Neural cell (in vitro differentiated cells): ENCODE results near the gene FCN2. TPM values are rescaled to one million over a fixed set of nuclear protein-coding genes. Genes with fewer than 3 reads are reported as not detected.

Experiments used
- H2AFZ ChIP-seq: fragments of 200-600, 300-800 bp; sonication (generic), shearing (Covaris generic); 2 replicates; pipeline ENCODE4 v1.6.0; 2014; ENCODE audit warnings: low read depth, mild to moderate bottlenecking, antibody characterized with exemption, low read length, moderate library complexity
- H3F3A ChIP-seq: fragments of 200-600 bp; shearing (Covaris generic); 2 replicates; pipeline ENCODE4 v1.6.1; 2016; ENCODE audit warnings: mild to moderate bottlenecking, moderate library complexity, mixed read lengths, antibody characterized with exemption, low read length; ENCODE audit not compliant: insufficient read depth, poor library complexity, severe bottlenecking
- H3K27ac ChIP-seq: fragments of 200-600, 300-800 bp; sonication (generic), shearing (Covaris generic); 2 replicates; pipeline ENCODE4 v1.5.1; 2014; ENCODE audit warnings: mild to moderate bottlenecking, low read length, moderate library complexity
- H3K27me3 ChIP-seq: fragments of 300-800, 200-600 bp; sonication (generic), shearing (Covaris generic); 2 replicates; pipeline ENCODE4 v1.6.0; 2014; ENCODE audit warnings: mild to moderate bottlenecking, low read depth, low read length, moderate library complexity; ENCODE audit not compliant: insufficient read depth
- H3K36me3 ChIP-seq: fragments of 300-800, 200-600 bp; sonication (generic), shearing (Covaris generic); 2 replicates; pipeline ENCODE4 v1.5.1; 2014; ENCODE audit warnings: mild to moderate bottlenecking, antibody characterized with exemption, low read length, moderate library complexity; ENCODE audit not compliant: insufficient read depth
- H3K4me2 ChIP-seq: fragments of 300-800, 200-600 bp; sonication (generic), shearing (Covaris generic); 2 replicates; pipeline ENCODE4 v1.6.0; 2014; ENCODE audit warnings: mild to moderate bottlenecking, low read length
- H3K4me3 ChIP-seq: fragments of 300-800, 200-600 bp; sonication (generic), shearing (Covaris generic); 2 replicates; pipeline ENCODE4 v1.5.1; 2014; ENCODE audit warnings: mild to moderate bottlenecking, low read length, moderate library complexity
- H3K79me2 ChIP-seq: fragments of 200-600 bp; shearing (Covaris generic); replicated peaks from 2 replicates; pipeline ENCODE4 v1.6.0; 2014; ENCODE audit warnings: mild to moderate bottlenecking, low read length, moderate library complexity; ENCODE audit not compliant: insufficient read depth
- H3K9ac ChIP-seq: fragments of 300-800, 200-600 bp; sonication (generic), shearing (Covaris generic); 2 replicates; pipeline ENCODE4 v1.6.1; 2016; ENCODE audit warnings: mild to moderate bottlenecking, low read length, mixed read lengths
- H3K9me2 ChIP-seq: fragments of 200-600 bp; shearing (Covaris generic); 2 replicates; pipeline ENCODE4 v1.6.1; 2016; ENCODE audit warnings: mild to moderate bottlenecking, low read length, mixed read lengths; ENCODE audit not compliant: insufficient read depth
- H3K9me3 ChIP-seq: fragments of 200-600, 300-800 bp; sonication (generic), shearing (Covaris generic); 2 replicates; pipeline ENCODE4 v1.6.1; 2016; ENCODE audit warnings: mild to moderate bottlenecking, mixed run types, low read length, moderate library complexity, mixed read lengths
- H4K20me1 ChIP-seq: fragments of 200-600 bp; shearing (Covaris generic); 2 replicates; pipeline ENCODE4 v1.6.1; 2016; ENCODE audit warnings: mild to moderate bottlenecking, mixed run types; ENCODE audit not compliant: insufficient read depth
- CTCF ChIP-seq: fragments of 450-650 bp; IDR thresholded peaks from 2 replicates; pipeline ENCODE4 v1.5.1; 2014; ENCODE audit warnings: antibody characterized with exemption, mild to moderate bottlenecking, moderate library complexity; ENCODE audit not compliant: poor library complexity, severe bottlenecking
- EP300 ChIP-seq: fragments of 450-650 bp; conservative IDR thresholded peaks from 2 replicates; pipeline ENCODE4 v1.6.1; 2014; ENCODE audit warnings: antibody characterized with exemption, mild to moderate bottlenecking, moderate library complexity; ENCODE audit not compliant: poor library complexity, severe bottlenecking
- EZH2 ChIP-seq: fragments of 200-600, 300-800 bp; shearing (Covaris generic), sonication (generic); IDR thresholded peaks from 2 replicates; pipeline ENCODE4 v1.6.1; 2014; ENCODE audit warnings: antibody characterized with exemption, low read length, borderline replicate concordance, mild to moderate bottlenecking; ENCODE audit not compliant: insufficient read depth, poor library complexity, severe bottlenecking
- MXI1 ChIP-seq: fragments of 450-650 bp; conservative IDR thresholded peaks from 2 replicates; pipeline ENCODE4 v1.6.1; 2014; ENCODE audit warnings: antibody characterized with exemption, mild to moderate bottlenecking; ENCODE audit not compliant: poor library complexity, severe bottlenecking
- POLR2AphosphoS5 ChIP-seq: IDR thresholded peaks from 2 replicates; pipeline ENCODE4 v1.6.1; 2012
- RAD21 ChIP-seq: fragments of 450-650 bp; conservative IDR thresholded peaks from 2 replicates; pipeline ENCODE4 v1.6.1; 2014; ENCODE audit warnings: antibody characterized with exemption, mild to moderate bottlenecking, moderate library complexity
- REST ChIP-seq: IDR thresholded peaks from 2 replicates; pipeline ENCODE4 v1.6.1; 2012; ENCODE audit warnings: borderline replicate concordance
- SMC3 ChIP-seq: fragments of 450-650 bp; conservative IDR thresholded peaks from 2 replicates; pipeline ENCODE4 v1.6.1; 2014; ENCODE audit warnings: antibody characterized with exemption, mild to moderate bottlenecking, moderate library complexity; ENCODE audit not compliant: poor library complexity
- TAF1 ChIP-seq: IDR thresholded peaks from 2 replicates; pipeline ENCODE4 v1.6.1; 2012; ENCODE audit warnings: low read depth
- polyA plus RNA-seq: library from polyadenylated mRNA; depleted of rRNA; stranded (reverse); fragments of >200 nt; gene quantifications from 2 replicates; pipeline ENCODE4 v1.2.3, GENCODE V29; 2014

Gene FCN2
- polyA plus RNA-seq, 1 donor from 2014 or later, result not detected

GRCh38 chr9:134909511-134910481 is 29.2 kb downstream of the FCN2 start:
- Histone ChIP-seq H2AFZ (no peak overlapping the region), H3K9me2 (no peaks in the 10 kb centered on the region), H3K36me3 (no peaks in the 10 kb centered on the region), H3F3A (no peaks in the 10 kb centered on the region), H3K9ac (no peak overlapping the region), H3K4me2 (no peak overlapping the region), H3K27me3 (no peaks in the 10 kb centered on the region), H3K27ac (no peak overlapping the region), H3K79me2 (no peaks in the 10 kb centered on the region), H3K4me3 (no peak overlapping the region), H3K9me3 (no peaks in the 10 kb centered on the region), H4K20me1 (no peaks in the 10 kb centered on the region)
- TF ChIP-seq SMC3, result no peak
- no peak for TF ChIP-seq EZH2
- no peak for TF ChIP-seq RAD21
- TF ChIP-seq CTCF, result no peak
- TF ChIP-seq REST, result no peak
- no peak for TF ChIP-seq MXI1

- no peak overlapping the region for H3K9ac ChIP-seq
- H4K20me1 ChIP-seq, result no peaks in the 10 kb centered on the region
- H2AFZ ChIP-seq, result no peak overlapping the region
- TF ChIP-seq EZH2 (no peak), POLR2AphosphoS5 (no peak), SMC3 (no peak), RAD21 (no peak), EP300 (no peak), MXI1 (no peak), REST (no peak), CTCF (no peak), TAF1 (no peak)
- no peaks in the 10 kb centered on the region for H3K9me2 ChIP-seq
- H3K4me3 ChIP-seq, result no peak overlapping the region
- H3K4me2 ChIP-seq, result no peak overlapping the region
- no peak overlapping the region for H3K27ac ChIP-seq
- no peaks in the 10 kb centered on the region for H3K27me3 ChIP-seq
- no peaks in the 10 kb centered on the region for H3K9me3 ChIP-seq
- no peaks in the 10 kb centered on the region for H3K79me2 ChIP-seq
- H3K36me3 ChIP-seq, result no peaks in the 10 kb centered on the region
- no peaks in the 10 kb centered on the region for H3F3A ChIP-seq
These were observed 31.7 kb downstream of the FCN2 start for GRCh38 chr9:134912126-134912840.
